H9 (cell line): ENCODE results near the gene IFRD2. TPM values are rescaled to one million over a fixed set of nuclear protein-coding genes. Genes with fewer than 3 reads are reported as not detected.

Experiments
- DNase-seq: peaks from one replicate; pipeline ENCODE4 v3.0.0-alpha.2; 2017
- H2AFZ ChIP-seq: one replicate; pipeline ENCODE4 v1.6.1; 2013; ENCODE audit warnings: mild to moderate bottlenecking, low read length, control low read depth, moderate library complexity
- H2AK5ac ChIP-seq: 2 replicates; pipeline ENCODE4 v1.6.1; 2013; ENCODE audit warnings: low read length, control low read depth, mixed read lengths; ENCODE audit not compliant: insufficient read length
- H2BK120ac ChIP-seq: one replicate; pipeline ENCODE4 v1.6.1; 2013; ENCODE audit warnings: low read depth, mild to moderate bottlenecking, low read length, control low read depth, inconsistent platforms; ENCODE audit not compliant: poor library complexity, severe bottlenecking
- H2BK12ac ChIP-seq: 2 replicates; pipeline ENCODE4 v1.6.1; 2013; ENCODE audit warnings: low read length, control low read depth, mixed read lengths, low read depth; ENCODE audit not compliant: insufficient read length
- H2BK15ac ChIP-seq: 2 replicates; pipeline ENCODE4 v1.6.1; 2013; ENCODE audit warnings: low read depth, low read length, control low read depth
- H2BK20ac ChIP-seq: one replicate; pipeline ENCODE4 v1.6.1; 2013; ENCODE audit warnings: low read depth, mild to moderate bottlenecking, low read length, control low read depth, inconsistent platforms; ENCODE audit not compliant: poor library complexity, severe bottlenecking
- H2BK5ac ChIP-seq: 2 replicates; pipeline ENCODE4 v1.6.1; 2013; ENCODE audit warnings: low read length, control low read depth, mixed read lengths; ENCODE audit not compliant: insufficient read length
- H3K14ac ChIP-seq: 2 replicates; pipeline ENCODE4 v1.6.1; 2013; ENCODE audit warnings: low read length, control low read depth; ENCODE audit not compliant: insufficient read depth
- H3K18ac ChIP-seq: 2 replicates; pipeline ENCODE4 v1.6.1; 2013; ENCODE audit warnings: low read depth, mild to moderate bottlenecking, mixed read lengths, low read length, control low read depth; ENCODE audit not compliant: insufficient read length
- H3K23ac ChIP-seq: 2 replicates; pipeline ENCODE4 v1.6.1; 2013; ENCODE audit warnings: low read length, control low read depth, mixed read lengths, low read depth; ENCODE audit not compliant: insufficient read length
- H3K23me2 ChIP-seq: 2 replicates; pipeline ENCODE4 v1.6.1; 2013; ENCODE audit warnings: low read depth, mild to moderate bottlenecking, mixed read lengths, low read length, control low read depth; ENCODE audit not compliant: insufficient read length, poor library complexity, severe bottlenecking
- H3K27ac ChIP-seq: 2 replicates; pipeline ENCODE4 v1.5.1; 2013; ENCODE audit warnings: low read length, control low read depth, mixed read lengths, low read depth; ENCODE audit not compliant: insufficient read length
- H3K27me3 ChIP-seq: 2 replicates; pipeline ENCODE4 v1.6.1; 2013; ENCODE audit warnings: low read length, control low read depth, inconsistent platforms; ENCODE audit not compliant: insufficient read depth
- H3K4ac ChIP-seq: 2 replicates; pipeline ENCODE4 v1.6.1; 2013; ENCODE audit warnings: low read depth, mild to moderate bottlenecking, control low read depth, inconsistent platforms, low read length, moderate library complexity
- H3K4me1 ChIP-seq: 2 replicates; pipeline ENCODE4 v1.6.1; 2013; ENCODE audit warnings: low read length, control low read depth, inconsistent platforms; ENCODE audit not compliant: insufficient read depth
- H3K4me2 ChIP-seq: 2 replicates; pipeline ENCODE4 v1.6.1; 2013; ENCODE audit warnings: low read length, control low read depth, mixed read lengths; ENCODE audit not compliant: insufficient read length, insufficient read depth
- H3K56ac ChIP-seq: 2 replicates; pipeline ENCODE4 v1.6.1; 2013; ENCODE audit warnings: low read depth, mild to moderate bottlenecking, mixed read lengths, low read length, control low read depth; ENCODE audit not compliant: insufficient read length
- H3K79me1 ChIP-seq: 2 replicates; pipeline ENCODE4 v1.6.1; 2013; ENCODE audit warnings: low read depth, mild to moderate bottlenecking, moderate library complexity, low read length, control low read depth, inconsistent platforms; ENCODE audit not compliant: insufficient read depth, poor library complexity, severe bottlenecking
- H3K79me2 ChIP-seq: 2 replicates; pipeline ENCODE4 v1.6.1; 2013; ENCODE audit warnings: low read length, control low read depth, inconsistent platforms; ENCODE audit not compliant: insufficient read depth
- H3K9ac ChIP-seq: 2 replicates; pipeline ENCODE4 v1.6.1; 2013; ENCODE audit warnings: low read length, control low read depth, mixed read lengths; ENCODE audit not compliant: insufficient read length; ENCODE audit errors: extremely low read depth
- H3K9me3 ChIP-seq: one replicate; pipeline ENCODE4 v1.6.1; 2013; ENCODE audit warnings: low read depth, low read length, inconsistent platforms; ENCODE audit not compliant: control insufficient read depth
- H3T11ph ChIP-seq: one replicate; pipeline ENCODE4 v1.6.1; 2013; ENCODE audit warnings: mild to moderate bottlenecking, low read length, control low read depth, inconsistent platforms
- H4K20me1 ChIP-seq: one replicate; pipeline ENCODE4 v1.6.1; 2013; ENCODE audit not compliant: control insufficient read depth, insufficient read length, insufficient read depth
- H4K5ac ChIP-seq: 2 replicates; pipeline ENCODE4 v1.6.1; 2013; ENCODE audit warnings: low read depth, mild to moderate bottlenecking, mixed read lengths, low read length, control low read depth; ENCODE audit not compliant: insufficient read length
- H4K8ac ChIP-seq: replicated peaks from 2 replicates; pipeline ENCODE4 v1.6.1; 2013; ENCODE audit warnings: low read length, control low read depth, mixed read lengths, low read depth; ENCODE audit not compliant: insufficient read length
- H4K91ac ChIP-seq: 2 replicates; pipeline ENCODE4 v1.6.1; 2013; ENCODE audit warnings: low read depth, mild to moderate bottlenecking, moderate library complexity, mixed read lengths, low read length, control low read depth; ENCODE audit not compliant: insufficient read length
- H3K27ac Mint-ChIP-seq, 3 experiments: 2 replicates in 2 of 3; 3 replicates in 1 of 3; pipeline ENCODE4 v1.8.0; 2020 to 2021; ENCODE audit warnings: mixed read lengths in 3 of 3, mild to moderate bottlenecking in 1 of 3, moderate library complexity in 1 of 3
- H3K27me3 Mint-ChIP-seq: 2 replicates; pipeline ENCODE4 v1.8.0; 2021; ENCODE audit warnings: low read depth, mild to moderate bottlenecking, moderate library complexity, mixed read lengths
- H3K36me3 Mint-ChIP-seq, 3 experiments: 2 replicates in 2 of 3; 3 replicates in 1 of 3; pipeline ENCODE4 v1.8.0; 2020 to 2021; ENCODE audit warnings: low read depth in 3 of 3, mixed read lengths in 3 of 3; ENCODE audit not compliant: insufficient read depth in 1 of 3
- H3K4me1 Mint-ChIP-seq, 2 experiments: 2 replicates each; pipeline ENCODE4 v1.8.0; 2020; ENCODE audit warnings: mixed read lengths in 2 of 2
- H3K4me3 Mint-ChIP-seq, 2 experiments: 2 replicates in 1 of 2; 3 replicates in 1 of 2; pipeline ENCODE4 v1.8.0; 2020 to 2021; ENCODE audit warnings: mild to moderate bottlenecking in 2 of 2, mixed read lengths in 2 of 2, moderate library complexity in 1 of 2
- H3K9me3 Mint-ChIP-seq, 2 experiments: 2 replicates in 1 of 2; 3 replicates in 1 of 2; pipeline ENCODE4 v1.8.0; 2020; ENCODE audit warnings: mild to moderate bottlenecking in 2 of 2, mixed read lengths in 2 of 2, moderate library complexity in 1 of 2
- total RNA-seq: library from RNA; stranded (reverse); gene quantifications from 2 replicates; pipeline ENCODE4 v1.2.1, GENCODE V29; 2021
- TF ChIP-seq, protein P1 (sequence below): fragments of 200-600 bp; sonication (generic); conservative IDR thresholded peaks from 3 replicates; pipeline ENCODE4 v1.8.0; 2021; ENCODE audit warnings: antibody characterized with exemption, mild to moderate bottlenecking

The IFRD2 gene
- total RNA-seq, 1 experiment from 2014 or later: 109 TPM

GRCh38 chr3:50304601-50305000 lies 12.4 kb upstream of the IFRD2 start:
- H3K18ac ChIP-seq: no peak overlapping the region
- no peak overlapping the region for H4K91ac ChIP-seq
- no peaks in the 10 kb centered on the region for H3K27me3 ChIP-seq
- H3K79me1 ChIP-seq: no peaks in the 10 kb centered on the region
- Mint-ChIP-seq H3K4me3 (no peak overlapping the region), H3K27me3 (peaks cover 6% of the 10 kb centered on the region), H3K27ac (no peak overlapping the region), H3K4me1 (peaks cover 19 to 22% of the 10 kb centered on the region in 2 experiments), H3K9me3 (peaks cover 30 to 36% of the 10 kb centered on the region in 2 experiments), H3K36me3 (peaks cover 2 to 9% (median 3%) of the 10 kb centered on the region in 3 experiments)
- no peak overlapping the region for H3K56ac ChIP-seq
- no peaks in the 10 kb centered on the region for H3K9me3 ChIP-seq
- TF ChIP-seq, protein P1, sequence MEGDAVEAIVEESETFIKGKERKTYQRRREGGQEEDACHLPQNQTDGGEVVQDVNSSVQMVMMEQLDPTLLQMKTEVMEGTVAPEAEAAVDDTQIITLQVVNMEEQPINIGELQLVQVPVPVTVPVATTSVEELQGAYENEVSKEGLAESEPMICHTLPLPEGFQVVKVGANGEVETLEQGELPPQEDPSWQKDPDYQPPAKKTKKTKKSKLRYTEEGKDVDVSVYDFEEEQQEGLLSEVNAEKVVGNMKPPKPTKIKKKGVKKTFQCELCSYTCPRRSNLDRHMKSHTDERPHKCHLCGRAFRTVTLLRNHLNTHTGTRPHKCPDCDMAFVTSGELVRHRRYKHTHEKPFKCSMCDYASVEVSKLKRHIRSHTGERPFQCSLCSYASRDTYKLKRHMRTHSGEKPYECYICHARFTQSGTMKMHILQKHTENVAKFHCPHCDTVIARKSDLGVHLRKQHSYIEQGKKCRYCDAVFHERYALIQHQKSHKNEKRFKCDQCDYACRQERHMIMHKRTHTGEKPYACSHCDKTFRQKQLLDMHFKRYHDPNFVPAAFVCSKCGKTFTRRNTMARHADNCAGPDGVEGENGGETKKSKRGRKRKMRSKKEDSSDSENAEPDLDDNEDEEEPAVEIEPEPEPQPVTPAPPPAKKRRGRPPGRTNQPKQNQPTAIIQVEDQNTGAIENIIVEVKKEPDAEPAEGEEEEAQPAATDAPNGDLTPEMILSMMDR: no peak
- no peak overlapping the region for H3K4me2 ChIP-seq
- H4K5ac ChIP-seq: no peak overlapping the region
- no peaks in the 10 kb centered on the region for H3K4me1 ChIP-seq
- H2BK120ac ChIP-seq: no peak overlapping the region
- no peak overlapping the region for H2BK12ac ChIP-seq
- H3K9ac ChIP-seq: no peak overlapping the region
- no peak overlapping the region for H3K27ac ChIP-seq
- H3K4ac ChIP-seq: no peak overlapping the region
- H2BK5ac ChIP-seq: no peak overlapping the region
- no peak overlapping the region for H3K14ac ChIP-seq
- H3K23me2 ChIP-seq: no peaks in the 10 kb centered on the region
- no peaks in the 10 kb centered on the region for H3K79me2 ChIP-seq
- H2AK5ac ChIP-seq: no peak overlapping the region
- no peak overlapping the region for H2AFZ ChIP-seq
- no peak for DNase-seq
- no peak overlapping the region for H3K23ac ChIP-seq
- no peaks in the 10 kb centered on the region for H4K20me1 ChIP-seq
- H2BK15ac ChIP-seq: 0 out of 2 replicates have a peak overlapping the region, but pooled peaks have one; percentile 1
- H3T11ph ChIP-seq: no peak overlapping the region
- H2BK20ac ChIP-seq: no peak overlapping the region
- H4K8ac ChIP-seq: no peak overlapping the region
